HUES48 (cell line): ENCODE results near the gene CDKN2A.
A peak's percentile ranks its signal among the peaks of the same experiment; 100 is the strongest.

Experiments
- H3K27ac ChIP-seq: one replicate; pipeline ENCODE4 v1.7.0; 2013; ENCODE audit warnings: low read depth, low read length, inconsistent platforms
- H3K27me3 ChIP-seq: 2 replicates; pipeline ENCODE4 v1.6.1; 2013; ENCODE audit warnings: mild to moderate bottlenecking, low read length; ENCODE audit not compliant: control insufficient read depth, insufficient read depth
- H3K36me3 ChIP-seq: 2 replicates; pipeline ENCODE4 v1.6.1; 2013; ENCODE audit warnings: low read length; ENCODE audit not compliant: control insufficient read depth, insufficient read depth
- H3K4me1 ChIP-seq: 2 replicates; pipeline ENCODE4 v1.6.1; 2013; ENCODE audit warnings: mild to moderate bottlenecking, low read length; ENCODE audit not compliant: control insufficient read depth, insufficient read depth
- H3K4me3 ChIP-seq: 2 replicates; pipeline ENCODE4 v1.5.1; 2013; ENCODE audit warnings: mild to moderate bottlenecking, low read depth, low read length
- H3K9ac ChIP-seq: 2 replicates; pipeline ENCODE4 v1.6.1; 2013; ENCODE audit warnings: mild to moderate bottlenecking, low read depth, low read length, moderate library complexity
- H3K9me3 ChIP-seq: 2 replicates; pipeline ENCODE4 v1.6.1; 2013; ENCODE audit warnings: low read length; ENCODE audit not compliant: control insufficient read depth, insufficient read depth

Gene CDKN2A

DNA sequence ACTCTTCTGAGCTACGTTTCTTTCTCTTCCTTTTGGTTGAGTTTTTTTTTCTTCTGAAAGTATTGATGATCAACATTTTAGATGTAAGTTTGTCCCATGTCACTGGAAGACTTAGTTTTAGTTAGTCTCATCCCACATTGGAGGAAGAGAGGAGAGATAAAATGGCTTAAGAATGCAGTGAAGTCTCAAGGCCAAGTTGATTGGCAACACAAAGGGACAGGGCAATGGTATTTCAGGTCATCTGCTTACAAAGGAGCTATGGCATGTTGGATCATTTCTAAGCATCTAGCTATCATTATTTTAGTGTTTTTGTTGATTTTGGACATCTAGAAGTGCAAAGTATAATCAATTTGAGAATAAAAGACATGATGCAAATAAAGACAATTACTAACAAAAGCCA is 58.6 kb downstream of the CDKN2A start:
- H3K9me3 ChIP-seq = no peaks in the 10 kb centered on the region
- H3K27me3 ChIP-seq = no peaks in the 10 kb centered on the region
- H3K27ac ChIP-seq = no peak overlapping the region
- H3K4me1 ChIP-seq = peaks cover 33% of the 10 kb centered on the region
- H3K9ac ChIP-seq = no peak overlapping the region
- H3K36me3 ChIP-seq = no peaks in the 10 kb centered on the region
- no peak overlapping the region; the same call in 1 of the 2 replicates for H3K4me3 ChIP-seq

GRCh38 chr9:21933865-21934264 is 60.3 kb downstream of the CDKN2A start:
- no peaks in the 10 kb centered on the region for H3K36me3 ChIP-seq
- no peaks in the 10 kb centered on the region for H3K9me3 ChIP-seq
- H3K27ac ChIP-seq = no peak overlapping the region
- H3K4me3 ChIP-seq = no peak overlapping the region
- no peak overlapping the region for H3K9ac ChIP-seq
- peaks cover 33% of the 10 kb centered on the region for H3K4me1 ChIP-seq
- no peaks in the 10 kb centered on the region for H3K27me3 ChIP-seq

- Histone ChIP-seq H3K4me3 (no peak overlapping the region), H3K4me1 (peaks cover 33% of the 10 kb centered on the region), H3K27me3 (no peaks in the 10 kb centered on the region), H3K9ac (no peak overlapping the region), H3K27ac (peak overlapping the region; percentile 21), H3K36me3 (no peaks in the 10 kb centered on the region), H3K9me3 (no peaks in the 10 kb centered on the region)
Measured at GRCh38 chr9:21933281-21933680, 60.9 kb downstream of the CDKN2A start.

- H3K9ac ChIP-seq = no peak overlapping the region
Measured at GRCh38 chr9:21931428-21931827, 62.8 kb downstream of the CDKN2A start.

DNA sequence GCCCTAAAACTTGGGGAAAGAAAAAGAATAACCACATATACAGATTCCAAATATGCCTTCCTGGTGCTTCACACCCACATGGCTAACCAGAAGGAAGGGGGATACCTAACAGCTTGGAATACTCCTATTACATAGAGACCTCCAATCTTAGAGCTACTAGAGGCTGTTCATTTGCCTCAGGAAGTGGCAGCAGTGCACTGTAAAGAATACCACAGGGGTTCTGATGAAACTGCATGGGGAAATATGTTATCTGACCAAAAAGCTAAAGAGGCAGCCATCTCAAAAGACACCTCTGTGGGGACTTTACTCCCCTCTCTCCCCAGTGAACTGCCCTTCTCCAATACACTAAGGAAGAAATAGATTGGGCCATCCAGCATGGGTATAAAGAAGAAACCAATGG is 66.4 kb downstream of the CDKN2A start:
- Histone ChIP-seq H3K27ac (no peak overlapping the region), H3K4me3 (no peak overlapping the region), H3K27me3 (no peaks in the 10 kb centered on the region), H3K36me3 (no peaks in the 10 kb centered on the region), H3K9ac (no peak overlapping the region), H3K4me1 (peaks cover 9% of the 10 kb centered on the region), H3K9me3 (no peaks in the 10 kb centered on the region)

More at GRCh38 chr9:21931428-21931827, 62.8 kb downstream of the CDKN2A start:
- no peaks in the 10 kb centered on the region for H3K9me3 ChIP-seq
- no peaks in the 10 kb centered on the region for H3K36me3 ChIP-seq
- no peaks in the 10 kb centered on the region for H3K27me3 ChIP-seq
- H3K27ac ChIP-seq = no peak overlapping the region
- H3K4me1 ChIP-seq = peaks cover 33% of the 10 kb centered on the region
- H3K4me3 ChIP-seq = no peak overlapping the region

- H3K4me3 ChIP-seq = no peak overlapping the region
- no peaks in the 10 kb centered on the region for H3K27me3 ChIP-seq
- no peak overlapping the region for H3K27ac ChIP-seq
- H3K9me3 ChIP-seq = no peaks in the 10 kb centered on the region
- no peaks in the 10 kb centered on the region for H3K36me3 ChIP-seq
- H3K9ac ChIP-seq = no peak overlapping the region
- H3K4me1 ChIP-seq = peaks cover 15% of the 10 kb centered on the region; the same call in 1 of the 2 replicates
Measured at GRCh38 chr9:21923694-21924093, 70.5 kb downstream of the CDKN2A start.

GRCh38 chr9:21919377-21920362 is 74.5 kb downstream of the CDKN2A start:
- no peaks in the 10 kb centered on the region for H3K27me3 ChIP-seq

More at GRCh38 chr9:21919377-21920362, 74.5 kb downstream of the CDKN2A start:
- Histone ChIP-seq H3K4me1 (peaks cover 15% of the 10 kb centered on the region; the same call in 1 of the 2 replicates), H3K9ac (no peak overlapping the region), H3K9me3 (no peaks in the 10 kb centered on the region; the same call in 1 of the 2 replicates), H3K27ac (no peak overlapping the region), H3K4me3 (no peak overlapping the region), H3K36me3 (no peaks in the 10 kb centered on the region)
